Measurements from ENCODE around the gene CDH26. TPM values are rescaled to one million over a fixed set of nuclear protein-coding genes. Genes with fewer than 3 reads are reported as not detected.

The CDH26 gene
- total and polyA plus RNA-seq, 10 of the 15 experiments (the other 5 are each of a cell fraction or from before 2014, with no cell fraction given) = 0.03 to 0.19 (median 0.08) TPM; not detected in 4

DNA sequence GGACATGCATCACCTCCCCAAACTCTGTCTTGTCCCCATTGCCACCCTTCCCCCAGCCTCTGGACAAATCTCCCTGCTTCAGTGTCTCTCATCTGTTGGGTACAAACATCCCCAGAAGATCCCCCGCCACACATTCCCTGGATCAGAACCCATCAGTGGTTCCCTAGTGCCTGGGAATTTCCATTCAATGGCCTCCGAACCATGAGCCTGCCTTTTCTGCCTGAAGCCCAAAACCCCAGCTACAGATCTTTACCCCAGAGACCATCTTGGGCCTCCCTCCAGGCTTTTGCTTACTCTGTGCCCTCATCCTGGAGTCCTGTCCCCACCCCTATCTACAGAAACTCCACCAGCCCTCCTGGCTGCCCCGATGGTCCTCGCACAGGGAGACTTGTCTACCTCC is 78.1 kb downstream of the CDH26 start (continued):
- TF ChIP-seq ZNF592 (IDR thresholded peaks at IDR 0.05) = no peak

DNA sequence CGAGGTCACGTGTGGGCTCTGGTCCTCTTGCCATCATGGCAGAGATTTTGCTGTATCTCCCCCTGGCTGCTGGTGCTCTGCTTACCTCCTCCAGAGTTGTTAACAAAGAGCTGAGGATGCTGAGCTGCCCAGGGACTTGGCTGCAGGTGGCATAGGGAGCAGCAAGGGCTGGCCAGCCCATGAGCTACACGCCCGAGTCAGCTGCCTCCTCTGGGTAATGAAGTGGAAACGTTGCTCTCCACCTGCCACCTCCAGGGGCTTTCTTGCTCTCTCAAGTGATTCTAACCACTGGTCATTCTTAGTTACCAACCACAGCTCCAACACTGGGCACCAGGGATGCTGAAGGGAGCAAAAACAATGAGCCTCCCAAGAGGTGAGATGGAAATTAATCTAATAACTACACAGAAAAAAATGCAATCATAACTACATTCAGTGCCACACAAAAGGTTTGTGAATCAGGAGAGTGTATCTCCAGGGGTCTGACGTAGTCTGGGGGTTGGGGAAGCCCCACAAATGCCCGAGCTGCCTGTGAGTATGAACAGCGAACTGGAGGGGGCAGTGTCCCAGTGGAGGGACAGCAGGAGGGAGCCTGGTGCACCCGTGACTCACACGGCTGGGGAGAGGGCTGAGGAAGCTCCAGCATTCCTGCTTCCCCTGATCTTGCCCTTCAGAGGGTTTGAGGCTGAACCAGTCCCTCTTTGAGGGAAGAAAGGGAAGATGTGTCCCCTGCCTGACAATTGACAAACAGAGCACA is 78.7 kb downstream of the CDH26 start:
- BruUV-seq (replicated peaks) = no TSS peak
- Histone ChIP-seq H2AFZ (ENCODE audit: control insufficient read depth, low read depth, low read length) (no peak overlapping the region), H3K36me3 (ENCODE audit: control insufficient read depth in 2 of 2, insufficient read depth in 2 of 2, low read length in 1 of 2) (no peaks in the 10 kb centered on the region), H3K4me2 (ENCODE audit: control insufficient read depth, insufficient read depth) (no peak overlapping the region), H3K27ac (ENCODE audit: control insufficient read depth, insufficient read depth) (no peak overlapping the region), H4K20me1 (ENCODE audit: control insufficient read depth, insufficient read depth) (no peaks in the 10 kb centered on the region), H3K79me2 (ENCODE audit: control insufficient read depth, insufficient read depth, low read length) (no peaks in the 10 kb centered on the region), H3K27me3 (replicated peaks in 1 of 2; ENCODE audit: control insufficient read depth in 2 of 2, insufficient read depth in 2 of 2, low read length in 1 of 2) (peaks cover 0 to 2% of the 10 kb centered on the region in 2 experiments; a peak in 1 of 4 replicates), H3K9ac (ENCODE audit: control insufficient read depth, insufficient read depth, low read length) (no peak overlapping the region), H3K4me3 (no peak overlapping the region), H3K9me3 (replicated peaks; ENCODE audit: control insufficient read depth, insufficient read depth, low read length) (peaks cover 2% of the 10 kb centered on the region; the same call in 1 of the 3 replicates), H3K4me1 (ENCODE audit: control insufficient read depth, insufficient read depth, low read length) (no peaks in the 10 kb centered on the region)
- ATAC-seq (no peak), DNase-seq (ENCODE audit: low read depth, low spot score) (no peak), FAIRE-seq (no peak)
- in situ Hi-C loops (cut with MboI) (no loop called here), intact Hi-C loops (cut with micrococcal nuclease; ENCODE audit: unreplicated experiment) (no loop called here)
- TF ChIP-seq GABPA (IDR thresholded peaks at IDR 0.05; ENCODE audit: low read depth) (no peak), PAX8 (IDR thresholded peaks at IDR 0.05) (no peak), MEF2B (IDR thresholded peaks at IDR 0.05; ENCODE audit: partially characterized antibody, poor library complexity, severe bottlenecking) (no peak), CREB1 (IDR thresholded peaks at IDR 0.05; ENCODE audit: low read depth) (no peak), ZNF687 (IDR thresholded peaks at IDR 0.05) (no peak), YBX1 (IDR thresholded peaks at IDR 0.05) (no peak), ZBTB4 (CRISPR knock-in tag; IDR thresholded peaks at IDR 0.05) (no peak)
- TF ChIP-seq, protein P1, sequence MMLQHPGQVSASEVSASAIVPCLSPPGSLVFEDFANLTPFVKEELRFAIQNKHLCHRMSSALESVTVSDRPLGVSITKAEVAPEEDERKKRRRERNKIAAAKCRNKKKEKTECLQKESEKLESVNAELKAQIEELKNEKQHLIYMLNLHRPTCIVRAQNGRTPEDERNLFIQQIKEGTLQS (IDR thresholded peaks at IDR 0.05; ENCODE audit: borderline replicate concordance, extremely low read depth, low read depth, low read length) = no peak
- CTCF ChIA-PET = no interaction called here
- SMC1A ChIA-PET (ENCODE audit: uncharacterized antibody, unreplicated experiment) = no interaction called here
- WGBS (ENCODE audit: insufficient coverage, insufficient replicate concordance, low lambda C conversion rate, missing lambda C conversion rate) = 20% methylated on average over 10 of the region's 10 CpGs
- POLR2A ChIA-PET = no interaction called here
- RAD21 ChIA-PET (ENCODE audit: unreplicated experiment) = no interaction called here
